ENCODE results near the gene FAIM. TPM values are rescaled to one million over a fixed set of nuclear protein-coding genes. Genes with fewer than 3 reads are reported as not detected.

Gene FAIM
- total and polyA plus RNA-seq, 2 donors (not counting 1 experiment from before 2014, with no cell fraction given) = 9.4 to 11.7 TPM

GRCh38 chr3:138587374-138587773 is 21.2 kb upstream of the FAIM start:
- H3K9me3 ChIP-seq (ENCODE audit: control insufficient read depth, insufficient read depth, low read depth, low read length) = no peaks in the 10 kb centered on the region
- no peak for DNase-seq (ENCODE audit: low read depth in 2 of 2)
- no peak overlapping the region for H2AFZ ChIP-seq (ENCODE audit: low read length)
- H3K4me3 ChIP-seq (replicated peaks in 1 of 4; ENCODE audit: control extremely low read depth in 1 of 4, insufficient read depth in 1 of 4, low read depth in 3 of 4, low read length in 4 of 4) = no peak overlapping the region
- no peaks in the 10 kb centered on the region for H3K27me3 ChIP-seq (ENCODE audit: control insufficient read depth, insufficient read depth, low read length)
- H3K79me2 ChIP-seq (ENCODE audit: control insufficient read depth, insufficient read depth, low read length) = no peaks in the 10 kb centered on the region
- TF ChIP-seq CTCF (conservative IDR thresholded peaks at IDR 0.05 in 1 of 2, IDR thresholded peaks at IDR 0.05 in 1 of 2; ENCODE audit: low read depth in 1 of 2, low read length in 2 of 2) = no peak
- TF ChIP-seq EZH2 (IDR thresholded peaks at IDR 0.05; ENCODE audit: low read length, missing control alignments) = no peak
- no peaks in the 10 kb centered on the region for H3K4me1 ChIP-seq (ENCODE audit: control insufficient read depth, extremely low read depth, insufficient read depth, low read length)
- H3K4me2 ChIP-seq (ENCODE audit: extremely low read depth, insufficient read depth, low read length) = no peak overlapping the region
- H4K20me1 ChIP-seq (ENCODE audit: control insufficient read depth, extremely low read depth, insufficient read depth, low read length) = no peaks in the 10 kb centered on the region
- no peak overlapping the region for H3K27ac ChIP-seq (ENCODE audit: insufficient read depth, low read length)
- H3K9ac ChIP-seq (ENCODE audit: insufficient read depth, low read length) = no peak overlapping the region
- no peaks in the 10 kb centered on the region for H3K36me3 ChIP-seq (ENCODE audit: control insufficient read depth, insufficient read depth, low read length)

GRCh38 chr3:138588445-138588844 is 20.1 kb upstream of the FAIM start:
- H2AFZ ChIP-seq (ENCODE audit: low read length) = no peak overlapping the region
- no peaks in the 10 kb centered on the region for H4K20me1 ChIP-seq (ENCODE audit: control insufficient read depth, extremely low read depth, insufficient read depth, low read length)
- no peaks in the 10 kb centered on the region for H3K9me3 ChIP-seq (ENCODE audit: control insufficient read depth, insufficient read depth, low read depth, low read length)
- H3K79me2 ChIP-seq (ENCODE audit: control insufficient read depth, insufficient read depth, low read length) = no peaks in the 10 kb centered on the region
- H3K4me1 ChIP-seq (ENCODE audit: control insufficient read depth, extremely low read depth, insufficient read depth, low read length) = no peaks in the 10 kb centered on the region
- no peak overlapping the region for H3K4me2 ChIP-seq (ENCODE audit: extremely low read depth, insufficient read depth, low read length)
- H3K4me3 ChIP-seq (replicated peaks in 1 of 4; ENCODE audit: control extremely low read depth in 1 of 4, insufficient read depth in 1 of 4, low read depth in 3 of 4, low read length in 4 of 4) = no peak overlapping the region
- no peak overlapping the region for H3K9ac ChIP-seq (ENCODE audit: insufficient read depth, low read length)
- no peaks in the 10 kb centered on the region for H3K27me3 ChIP-seq (ENCODE audit: control insufficient read depth, insufficient read depth, low read length)
- TF ChIP-seq CTCF (conservative IDR thresholded peaks at IDR 0.05 in 1 of 2, IDR thresholded peaks at IDR 0.05 in 1 of 2; ENCODE audit: low read depth in 1 of 2, low read length in 2 of 2) = no peak
- no peak for TF ChIP-seq EZH2 (IDR thresholded peaks at IDR 0.05; ENCODE audit: low read length, missing control alignments)
- H3K27ac ChIP-seq (ENCODE audit: insufficient read depth, low read length) = no peak overlapping the region
- H3K36me3 ChIP-seq (ENCODE audit: control insufficient read depth, insufficient read depth, low read length) = no peaks in the 10 kb centered on the region
- no peak for DNase-seq (ENCODE audit: low read depth in 2 of 2)

- H3K36me3 ChIP-seq (ENCODE audit: control insufficient read depth, insufficient read depth, low read length) = no peaks in the 10 kb centered on the region
- H3K79me2 ChIP-seq (ENCODE audit: control insufficient read depth, insufficient read depth, low read length) = no peaks in the 10 kb centered on the region
- TF ChIP-seq CTCF (conservative IDR thresholded peaks at IDR 0.05 in 1 of 2, IDR thresholded peaks at IDR 0.05 in 1 of 2; ENCODE audit: low read depth in 1 of 2, low read length in 2 of 2) (no peak), EZH2 (IDR thresholded peaks at IDR 0.05; ENCODE audit: low read length, missing control alignments) (no peak)
Measured at GRCh38 chr3:138591392-138591791, 17.2 kb upstream of the FAIM start.

More at GRCh38 chr3:138591392-138591791, 17.2 kb upstream of the FAIM start:
- no peaks in the 10 kb centered on the region for H4K20me1 ChIP-seq (ENCODE audit: control insufficient read depth, extremely low read depth, insufficient read depth, low read length)
- no peaks in the 10 kb centered on the region for H3K9me3 ChIP-seq (ENCODE audit: control insufficient read depth, insufficient read depth, low read depth, low read length)
- DNase-seq (ENCODE audit: low read depth in 2 of 2) = no peak
- H3K27me3 ChIP-seq (ENCODE audit: control insufficient read depth, insufficient read depth, low read length) = no peaks in the 10 kb centered on the region
- H2AFZ ChIP-seq (ENCODE audit: low read length) = no peak overlapping the region
- no peak overlapping the region for H3K4me2 ChIP-seq (ENCODE audit: extremely low read depth, insufficient read depth, low read length)
- H3K27ac ChIP-seq (ENCODE audit: insufficient read depth, low read length) = no peak overlapping the region
- peaks cover 4% of the 10 kb centered on the region for H3K4me1 ChIP-seq (ENCODE audit: control insufficient read depth, extremely low read depth, insufficient read depth, low read length)
- H3K9ac ChIP-seq (ENCODE audit: insufficient read depth, low read length) = no peak overlapping the region
- H3K4me3 ChIP-seq (replicated peaks in 1 of 4; ENCODE audit: control extremely low read depth in 1 of 4, insufficient read depth in 1 of 4, low read depth in 3 of 4, low read length in 4 of 4) = no peak overlapping the region
